Measurements from ENCODE around the gene SHQ1.
A peak's percentile ranks its signal among the peaks of the same experiment; 100 is the strongest.

SHQ1 gene

DNA sequence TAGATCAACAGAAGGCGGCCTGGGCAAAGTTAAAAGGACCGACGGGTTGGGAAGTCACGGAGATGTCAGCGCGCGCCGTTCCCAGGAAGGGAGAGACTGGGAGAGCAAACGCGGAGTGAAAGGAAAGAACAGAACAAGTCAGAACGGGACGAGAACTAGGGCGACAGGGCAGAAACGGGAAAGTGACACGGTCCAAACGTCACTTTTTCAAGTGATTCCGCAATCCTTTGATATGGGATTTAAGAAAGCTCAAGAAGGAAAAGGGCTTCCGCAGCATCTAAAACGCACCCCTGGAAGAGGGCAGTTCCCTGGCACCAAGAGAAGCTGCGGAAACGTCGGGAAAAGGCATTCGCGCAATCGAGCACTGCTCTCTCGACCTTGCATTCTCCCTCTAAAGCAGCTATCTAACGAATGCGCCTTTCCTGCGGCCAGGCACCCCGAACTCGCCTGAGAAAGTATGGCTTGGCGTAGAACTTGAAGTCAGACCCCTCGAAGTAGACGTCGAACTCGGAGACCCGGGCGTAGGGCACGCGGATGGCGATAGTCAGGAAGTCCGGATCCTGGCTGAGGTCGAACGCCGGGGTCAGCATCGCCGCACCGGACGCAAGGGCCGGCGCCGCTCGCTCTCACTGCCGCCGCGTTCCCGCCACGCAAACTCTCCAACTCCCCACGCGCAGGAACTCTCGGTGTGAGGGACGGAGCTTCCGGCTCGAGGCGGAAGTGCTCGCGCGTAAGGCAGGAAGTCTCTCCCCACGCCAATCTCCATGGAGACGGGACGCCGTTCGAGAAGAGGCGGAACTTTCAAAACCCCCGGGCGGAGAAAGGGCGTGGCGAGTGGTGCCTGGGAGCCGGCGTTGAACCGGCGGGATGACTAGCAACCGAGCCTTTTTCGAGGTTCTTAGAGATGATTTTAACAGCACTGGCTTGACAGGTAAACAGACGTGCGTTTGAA lies at the start of gene SHQ1:
Gene SHQ1, minus strand, starts transcription at position 695 of the 952 bp plus-strand sequence. Its CDS starts 105 bp downstream, at position 590.
- DNase-seq: peak; percentile 81

DNA sequence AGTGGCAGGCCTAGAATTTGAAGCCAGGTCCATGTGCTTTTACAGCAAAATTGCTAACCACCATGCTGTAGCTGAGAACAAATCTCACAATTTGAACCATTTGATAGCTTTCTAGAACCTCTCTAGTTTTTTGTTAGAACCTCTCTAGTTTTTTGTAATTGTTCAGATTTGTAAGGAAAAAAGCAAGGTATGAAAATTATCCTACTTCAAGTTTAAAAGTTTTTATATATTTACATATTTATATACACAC lies 49.4 kb upstream of the SHQ1 start:
- no peak for DNase-seq

DNA sequence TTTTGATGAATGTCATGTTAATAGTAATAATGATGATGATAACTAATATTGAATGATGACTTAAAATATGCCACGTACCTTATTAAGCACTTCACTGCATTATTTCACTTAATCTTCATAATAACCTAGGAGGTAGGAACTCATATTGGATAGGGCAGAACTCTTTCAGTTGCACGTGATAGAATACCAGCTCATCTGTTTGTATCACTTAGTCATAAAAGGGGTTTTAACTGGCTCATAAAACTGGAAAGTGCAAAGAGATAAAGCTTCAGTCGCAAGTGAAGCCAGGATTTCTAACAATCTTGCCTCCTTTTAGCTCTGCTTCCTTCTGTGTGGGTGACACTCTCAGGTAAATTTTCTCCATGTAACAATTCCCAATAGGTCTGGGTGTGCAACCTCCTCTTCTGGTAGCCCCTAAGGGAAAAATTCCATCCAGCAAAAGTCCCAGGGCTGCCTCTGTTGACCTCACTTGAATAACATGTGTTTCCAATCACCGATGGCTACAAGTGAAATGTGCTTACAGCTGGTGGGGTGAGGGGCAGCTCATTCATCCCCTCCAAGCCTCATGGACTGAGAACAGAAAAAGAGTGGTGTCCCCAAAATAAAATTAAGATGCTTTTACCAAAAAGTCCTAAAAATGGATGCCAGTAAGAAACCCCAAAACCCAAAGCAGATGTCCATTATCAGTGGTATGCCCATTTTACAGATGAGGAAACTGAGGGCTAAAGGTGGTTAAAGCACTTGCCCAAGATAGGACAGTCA lies 48.9 kb upstream of the SHQ1 start:
- no peak for DNase-seq

DNA sequence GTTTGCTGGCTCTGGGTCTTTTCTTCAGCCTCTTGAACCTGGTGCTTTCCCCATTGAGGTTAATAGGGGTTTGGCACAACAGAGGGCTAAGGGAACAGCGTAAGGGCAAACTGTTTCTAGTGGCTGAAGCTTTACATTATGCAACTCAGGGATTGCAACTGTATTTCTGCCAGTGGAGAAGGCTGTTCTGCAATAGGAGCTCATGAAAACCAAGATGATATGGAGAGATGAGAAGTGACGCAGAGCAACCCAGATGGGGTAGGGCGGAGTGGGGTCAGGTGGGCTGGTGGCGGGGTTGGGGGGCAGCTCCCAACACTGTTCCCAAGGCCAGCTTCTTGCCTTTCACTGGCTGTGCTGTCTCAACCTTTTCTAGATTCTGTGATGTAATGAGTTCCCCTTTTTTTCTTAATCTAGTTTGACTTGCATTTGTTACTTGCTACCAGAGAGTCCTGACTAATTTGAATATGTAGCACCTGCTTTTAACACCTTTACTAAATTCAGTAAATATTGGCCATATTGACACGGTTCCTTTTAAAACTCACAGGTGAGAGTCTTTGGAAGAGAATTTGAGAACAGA lies 46.8 kb upstream of the SHQ1 start:
- DNase-seq: no peak

DNA sequence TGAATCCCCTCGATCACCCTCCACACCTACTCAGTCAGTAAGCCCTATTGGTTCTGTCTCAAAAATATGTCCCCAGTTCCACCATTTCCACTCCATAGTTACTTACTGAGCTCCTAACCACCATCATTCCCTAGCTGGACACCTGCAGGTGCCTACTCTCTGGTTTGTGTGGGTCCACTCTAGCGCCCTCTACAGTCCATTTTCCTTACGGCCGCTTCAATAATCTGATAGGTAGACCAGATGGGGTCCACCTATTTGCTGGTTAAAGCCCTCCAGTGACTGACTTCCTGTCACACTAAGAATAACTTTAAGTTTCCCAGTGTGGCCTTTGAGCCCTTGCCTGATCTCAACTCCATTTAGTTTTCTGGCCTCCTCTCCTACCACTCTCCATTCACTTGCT lies 44.6 kb upstream of the SHQ1 start:
- DNase-seq: no peak

DNA sequence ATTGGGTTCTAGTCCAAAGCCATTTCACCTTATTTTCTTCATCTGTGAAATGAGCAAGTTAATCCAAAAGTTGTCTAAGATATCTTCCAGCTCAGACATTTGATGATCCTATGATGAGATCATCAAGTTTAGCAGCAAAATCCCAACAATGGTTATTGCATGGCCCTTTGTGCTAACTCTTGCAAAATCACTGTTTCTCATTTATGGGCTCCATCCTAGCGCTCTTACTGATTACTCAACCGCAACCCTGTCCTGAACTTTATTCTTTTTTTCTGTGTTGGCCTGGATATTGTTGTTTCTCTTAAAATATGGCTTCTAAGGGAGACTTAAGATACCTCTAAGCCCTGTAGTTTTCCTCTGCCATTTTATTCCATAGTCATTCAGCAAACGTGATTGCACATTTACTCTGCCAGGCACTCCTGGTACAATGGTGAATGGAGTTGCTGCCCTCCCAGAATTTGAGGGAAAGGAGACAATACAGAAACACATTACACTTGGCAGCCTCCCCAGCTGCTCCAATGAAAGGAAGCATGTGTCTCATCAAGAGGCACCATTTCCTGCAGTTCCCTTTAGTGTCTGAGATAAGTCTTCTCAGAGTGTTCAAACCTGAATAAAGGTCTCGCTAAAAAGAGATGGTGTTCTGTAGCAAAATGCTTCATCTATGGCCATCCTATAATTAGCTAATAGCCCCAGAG lies 44.0 kb upstream of the SHQ1 start:
- DNase-seq: no peak

DNA sequence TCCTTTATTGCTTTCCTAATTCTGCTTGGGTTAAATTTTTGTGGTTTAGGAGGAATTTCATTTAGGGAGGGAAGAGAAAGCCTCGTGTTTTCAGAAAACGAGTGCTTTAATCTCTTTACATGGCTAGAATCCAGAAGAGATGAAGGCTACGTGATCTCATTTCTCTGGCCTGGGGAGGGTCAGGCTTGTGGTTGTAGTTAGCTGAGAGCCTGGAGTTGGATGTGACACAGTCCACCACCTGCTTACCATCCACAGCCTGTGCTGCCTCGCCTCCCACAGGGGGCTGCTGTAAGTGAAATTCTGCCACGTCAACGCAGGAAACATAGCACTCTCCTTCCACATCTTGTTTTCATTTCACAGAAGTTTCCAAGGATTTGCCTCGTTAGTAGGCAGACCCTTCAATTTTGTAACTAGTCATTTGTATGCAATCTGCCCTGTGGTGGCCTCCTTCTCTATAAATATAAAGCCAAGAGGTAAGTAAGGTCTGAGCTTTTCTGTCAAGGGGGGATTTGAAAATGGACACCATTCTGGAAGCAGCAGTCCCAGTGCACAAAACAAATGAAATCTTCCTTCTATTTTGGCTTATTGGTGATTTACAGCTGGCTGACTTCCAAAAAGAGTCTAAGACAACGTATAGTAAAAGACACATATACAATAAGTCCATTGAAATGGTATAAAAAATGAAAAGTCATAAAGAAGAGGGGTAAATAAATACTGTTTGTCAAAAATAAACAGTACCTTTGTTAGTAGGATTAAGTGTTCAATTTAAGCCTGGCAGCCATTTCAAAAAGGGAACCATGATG lies 43.0 kb upstream of the SHQ1 start:
- DNase-seq: no peak

DNA sequence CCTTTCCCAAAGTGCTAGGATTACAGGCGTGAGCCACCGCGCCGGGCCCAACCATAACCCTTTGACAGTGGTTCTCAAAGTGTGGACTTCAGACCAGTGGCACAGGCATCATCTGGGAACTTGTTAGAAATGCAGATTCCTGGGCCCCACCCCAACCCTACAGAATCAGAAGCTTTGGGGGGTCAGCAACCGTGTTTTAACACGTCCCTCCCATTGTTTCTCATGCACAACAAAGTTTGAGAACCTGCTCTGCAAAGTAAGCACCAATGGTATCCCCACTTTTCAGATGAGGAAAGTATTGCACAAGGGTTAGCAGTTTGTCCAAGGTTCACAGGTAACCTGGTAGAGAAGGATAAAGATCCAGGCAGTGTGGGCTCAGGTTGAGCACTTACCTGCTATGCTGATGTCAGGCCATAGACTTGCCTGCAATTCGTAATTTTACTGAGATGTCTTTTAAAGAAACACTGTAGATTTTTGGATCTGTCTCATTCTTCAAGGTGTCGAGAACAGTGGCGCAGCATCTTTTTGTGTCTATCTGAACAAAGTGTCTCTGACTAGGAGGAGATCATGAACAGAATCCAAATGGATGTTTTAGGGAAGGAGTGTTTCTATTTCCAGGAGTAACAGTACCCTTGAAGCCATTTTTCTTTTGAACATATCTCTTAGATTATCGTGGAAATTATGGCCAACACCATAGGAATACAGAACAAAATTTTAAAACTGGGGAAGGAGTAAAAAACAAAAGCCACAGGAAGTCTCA lies 42.1 kb upstream of the SHQ1 start:
- DNase-seq: no peak

DNA sequence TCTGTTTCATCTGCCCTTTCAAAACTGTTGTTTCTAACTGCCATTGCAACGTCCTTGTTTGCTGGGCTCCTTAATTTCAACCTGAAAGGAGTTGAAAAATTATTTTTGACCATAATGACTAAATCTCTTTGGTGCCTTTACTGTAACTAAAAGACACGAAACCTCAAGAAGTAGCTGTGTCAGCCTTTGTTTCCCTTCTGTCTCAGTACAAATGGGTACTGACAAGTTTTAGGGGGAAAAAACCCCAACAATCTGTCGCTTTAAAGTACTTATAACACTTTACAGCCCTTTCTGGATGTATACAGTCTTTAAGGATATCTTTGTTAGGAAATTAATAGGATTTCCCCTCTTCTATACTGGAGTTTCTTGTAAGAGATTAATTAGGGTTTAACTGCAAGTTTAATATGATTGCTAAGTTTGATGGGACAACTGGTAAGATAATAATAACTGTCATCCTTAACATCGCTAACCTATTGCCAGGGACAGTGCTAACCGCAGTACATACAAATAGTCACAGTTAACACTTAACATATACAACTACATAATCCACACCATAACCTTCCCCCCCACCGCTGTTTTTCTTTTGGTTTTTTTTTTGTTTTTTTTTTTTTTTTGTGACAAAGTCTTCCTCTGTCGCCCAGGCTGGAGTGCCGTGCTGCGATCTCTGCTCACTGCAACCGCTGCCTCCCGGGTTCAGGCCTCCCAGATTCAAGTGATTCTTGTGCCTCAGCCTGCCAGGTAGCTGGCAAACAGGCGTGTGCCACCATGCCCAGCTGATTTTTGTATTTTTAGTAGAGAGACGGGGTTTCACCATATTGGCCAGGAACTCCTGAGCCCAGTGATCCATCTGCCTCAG lies 41.3 kb upstream of the SHQ1 start:
- no peak for DNase-seq

DNA sequence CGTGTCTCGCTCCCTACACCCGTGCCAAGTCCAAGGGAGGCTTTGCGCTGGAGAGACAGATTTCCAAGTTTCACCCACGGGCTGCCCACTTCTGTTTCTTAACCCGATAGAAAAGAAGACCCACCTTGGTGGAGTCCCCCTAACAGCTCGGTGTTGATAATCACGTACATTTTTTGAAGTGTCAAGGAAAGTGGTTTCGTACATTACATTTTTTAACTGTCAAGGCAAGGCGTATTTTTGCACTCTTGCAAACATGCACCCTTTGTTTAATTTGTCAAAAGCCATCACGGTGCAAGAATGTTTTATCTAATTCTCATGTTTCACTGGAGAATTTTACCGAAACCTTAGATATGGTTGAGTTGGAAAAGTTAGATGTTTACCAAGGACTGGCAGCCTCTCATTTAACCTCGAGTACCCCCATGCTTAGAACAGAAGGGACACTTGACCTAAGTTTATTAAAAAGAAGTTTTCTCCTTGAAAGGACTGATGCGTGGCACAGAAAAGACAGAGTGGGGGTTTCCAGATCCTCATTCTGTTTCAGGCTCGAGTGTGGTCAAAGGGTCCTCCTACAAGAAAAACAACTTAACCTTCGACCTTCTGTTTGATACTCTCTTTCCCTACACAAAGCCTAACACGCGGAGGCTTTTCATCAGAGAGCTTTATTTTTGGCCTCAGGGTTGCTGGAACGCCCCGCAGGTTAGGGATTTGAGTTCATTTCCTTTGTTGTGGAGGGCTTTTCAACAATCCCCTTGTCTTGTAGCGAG lies 40.5 kb upstream of the SHQ1 start:
- no peak for DNase-seq

DNA sequence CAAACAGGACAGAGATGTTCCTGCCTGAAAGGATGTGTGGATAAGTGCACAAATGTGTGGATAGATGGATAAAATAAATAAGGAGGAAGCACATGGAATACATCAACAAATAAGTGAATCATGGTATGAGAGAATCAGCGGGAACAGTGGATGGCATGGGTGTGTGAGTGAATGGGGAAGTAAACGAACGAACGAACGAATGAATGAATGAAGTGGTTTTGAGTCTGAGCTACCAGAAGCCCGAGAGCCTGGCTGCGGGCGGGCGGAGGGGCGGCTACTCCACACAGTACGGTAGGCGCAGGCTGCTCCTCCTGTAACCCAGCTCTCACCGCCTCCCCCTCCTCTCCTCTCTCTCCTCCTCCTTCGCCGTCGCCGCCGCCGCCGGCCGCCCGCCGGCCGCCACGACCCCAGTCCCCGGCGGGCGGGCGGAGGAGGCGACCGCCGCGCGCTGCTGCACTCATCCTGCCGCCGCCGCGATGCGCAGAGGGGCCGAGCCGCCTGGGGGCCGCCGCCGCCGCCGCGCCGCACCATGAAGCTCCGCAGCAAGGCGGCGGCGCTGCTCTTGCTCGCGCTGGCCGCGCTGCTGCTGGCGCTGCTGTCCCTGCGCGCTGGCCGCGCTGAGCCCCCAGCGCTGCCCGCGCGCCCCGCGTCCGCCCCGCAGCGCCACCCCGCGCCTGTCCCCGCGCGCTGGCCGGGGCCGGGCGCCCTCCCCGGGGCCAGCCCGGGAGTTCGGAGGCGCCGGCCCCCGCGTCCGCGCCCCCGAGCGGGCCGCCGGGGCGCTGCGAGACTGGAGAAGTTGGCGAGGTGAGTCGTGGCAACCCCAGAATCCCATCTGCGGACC lies 39.7 kb upstream of the SHQ1 start, which contains the start of gene GXYLT2:
Gene GXYLT2, plus strand, starts transcription at position 342 of the 841 bp plus-strand sequence. Its CDS starts 188 bp downstream, at position 530.
- peak; percentile 31 for DNase-seq

DNA sequence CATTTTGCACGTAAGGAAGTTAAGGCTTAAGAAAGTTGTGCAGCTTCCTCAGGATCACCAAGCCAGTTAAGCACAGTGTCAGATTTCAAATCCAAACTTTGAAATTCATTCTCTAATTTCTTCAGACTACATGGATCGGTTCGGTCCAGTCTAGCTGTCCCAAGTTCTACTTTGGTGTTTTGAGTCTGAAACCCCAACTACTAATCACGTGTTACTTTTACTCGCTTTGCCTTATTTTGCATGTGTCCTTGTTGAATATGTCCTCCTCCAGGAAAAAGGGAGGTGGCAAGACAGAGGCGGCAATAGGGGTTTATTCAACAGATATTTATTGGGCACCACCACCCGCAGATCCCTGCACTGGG lies 39.1 kb upstream of the SHQ1 start:
- no peak for DNase-seq

DNA sequence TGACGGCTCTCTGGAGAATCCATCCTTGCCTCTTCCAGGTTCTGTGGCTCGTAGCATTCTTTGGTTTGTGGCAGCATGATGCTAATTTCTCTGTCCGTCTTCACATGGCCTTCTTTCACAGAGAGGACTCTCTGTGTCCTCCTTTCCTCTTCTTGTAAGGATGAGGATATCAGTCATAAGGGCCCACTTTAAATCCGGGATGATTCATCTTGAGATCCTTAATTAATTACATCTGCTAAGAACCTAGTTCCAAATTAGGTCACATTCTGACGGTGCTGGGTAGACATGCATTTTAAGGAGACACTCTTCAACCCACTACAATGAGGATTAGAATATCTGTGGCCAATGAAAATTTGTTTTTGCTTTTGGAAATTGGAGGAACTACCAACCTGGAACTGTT lies 23.9 kb upstream of the SHQ1 start:
- DNase-seq: no peak

DNA sequence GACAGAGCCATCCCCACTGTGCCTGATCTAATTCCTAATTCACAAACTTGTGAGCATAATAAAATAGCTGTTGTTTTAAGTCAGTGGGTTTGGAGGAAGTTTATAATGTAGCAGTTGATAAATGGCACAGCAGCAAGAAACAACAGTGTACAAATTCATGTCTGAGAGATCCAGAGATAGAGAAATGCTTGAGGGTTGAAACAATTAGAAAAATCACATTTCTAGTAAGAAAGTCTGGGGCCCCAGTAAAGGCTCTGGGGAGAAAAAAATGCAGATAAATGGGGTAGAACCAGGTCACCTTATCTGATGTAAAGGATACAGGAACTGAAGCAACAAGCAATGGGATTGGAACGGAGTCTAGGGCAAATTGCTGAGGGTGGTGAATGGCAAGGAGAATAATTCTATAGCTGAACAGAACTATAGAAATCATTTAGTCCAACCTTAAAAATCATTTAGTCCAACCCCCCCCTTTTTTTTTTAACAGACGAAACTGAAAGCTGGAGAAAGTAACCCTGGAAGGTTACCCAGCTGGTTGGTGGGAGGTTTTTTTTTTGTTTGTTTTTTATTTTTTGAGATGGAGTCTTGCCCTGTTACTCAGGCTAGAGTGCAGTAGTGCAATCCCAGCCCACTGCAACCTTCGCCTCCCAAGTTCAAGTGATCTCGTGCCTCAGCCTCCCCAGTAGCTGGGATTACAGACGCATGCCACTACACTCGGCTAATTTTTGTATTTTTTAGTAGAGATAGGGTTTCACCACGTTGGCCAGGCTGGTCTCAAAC lies 14.3 kb upstream of the SHQ1 start:
- DNase-seq: no peak

DNA sequence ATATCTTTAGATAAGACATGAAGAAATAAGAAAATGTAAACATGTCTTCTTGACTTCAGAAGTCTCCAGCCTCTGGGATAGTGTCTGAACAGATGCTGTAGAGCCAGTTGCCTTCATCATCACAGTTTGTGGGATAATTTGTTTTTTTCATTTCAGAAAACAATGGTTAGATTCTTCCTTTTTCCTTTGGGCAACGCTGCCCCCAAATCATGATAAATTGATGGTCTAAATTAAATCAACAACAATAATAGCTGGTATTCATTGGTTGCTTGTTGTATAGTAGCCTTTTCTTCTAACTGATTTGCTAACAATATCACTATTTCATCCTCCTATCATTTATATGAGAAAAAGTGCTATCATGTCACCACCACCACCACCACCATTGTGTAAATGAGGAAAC lies 12.6 kb upstream of the SHQ1 start:
- no peak for DNase-seq

DNA sequence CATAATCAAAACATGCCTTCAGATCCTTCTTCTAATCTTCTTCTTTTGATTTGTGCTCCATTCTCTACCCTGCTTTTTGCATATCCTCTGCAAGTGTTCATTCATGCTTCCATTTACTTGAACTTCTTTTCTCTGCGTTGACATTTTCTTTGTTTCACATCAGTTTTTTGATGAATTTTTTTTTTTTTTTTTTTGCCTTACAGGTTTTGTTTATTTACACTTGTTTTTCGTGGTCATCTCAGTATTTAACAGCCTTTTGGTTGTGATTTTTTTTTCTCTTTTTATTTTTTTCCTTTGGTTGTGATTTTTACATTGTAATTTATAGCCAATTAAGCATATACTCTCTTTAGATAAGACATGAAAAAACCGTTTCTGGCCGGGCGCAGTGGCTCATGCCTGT lies 11.8 kb upstream of the SHQ1 start:
- no peak for DNase-seq

DNA sequence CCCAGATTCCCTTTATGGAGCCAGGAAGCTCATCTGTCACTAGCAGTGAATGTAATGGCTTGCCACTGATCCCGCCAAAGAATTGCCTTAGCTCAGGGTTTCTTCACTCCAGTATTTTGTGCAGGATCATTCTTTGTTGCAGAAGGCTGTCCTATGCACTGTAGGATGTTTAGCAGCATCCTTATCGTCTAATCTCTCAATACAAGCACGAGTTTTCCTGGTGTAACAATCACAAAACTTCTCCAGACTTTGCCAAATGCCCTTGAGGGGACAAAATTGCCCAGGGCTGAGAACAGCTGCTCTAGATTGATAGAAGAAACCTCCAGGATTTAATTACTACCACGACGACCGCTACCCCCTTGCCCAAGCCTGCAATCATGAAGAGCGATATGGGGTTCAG lies 6.8 kb upstream of the SHQ1 start:
- no peak for DNase-seq

DNA sequence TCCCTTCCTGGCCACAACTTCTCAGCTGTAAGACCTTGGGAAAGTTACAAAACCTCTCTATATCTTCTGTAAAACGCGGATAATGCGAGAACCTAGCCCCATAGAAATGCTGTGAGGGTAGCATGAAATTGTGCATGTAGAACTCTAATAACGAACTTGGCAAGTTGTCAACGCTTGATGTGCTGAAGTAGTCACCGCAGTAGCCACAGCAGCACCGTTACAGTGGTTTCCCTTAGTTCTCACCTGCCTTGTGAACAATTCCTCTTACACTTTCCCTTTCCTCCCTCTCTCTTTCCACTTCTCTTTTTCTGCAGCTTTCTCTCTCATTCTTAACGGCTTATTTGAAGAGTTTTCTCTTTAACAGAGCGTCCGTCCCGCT lies 447 bp upstream of the SHQ1 start:
- DNase-seq: no peak

All from COR-L47 (cell line).